AG10803 (cell line): Measurements from ENCODE around the gene EIF4G3.
A peak's percentile ranks its signal among the peaks of the same experiment; 100 is the strongest.

ENCODE experiments used
- DNase-seq: peaks from one replicate; pipeline ENCODE4 v3.0.0; 2010; ENCODE audit warnings: low read depth
- H3K4me3 ChIP-seq: 2 replicates; pipeline ENCODE4 v1.5.1; 2011; ENCODE audit warnings: mild to moderate bottlenecking, low read length, control low read depth
- TF ChIP-seq, protein P1 (sequence below): conservative IDR thresholded peaks from 2 replicates; pipeline ENCODE4 v1.5.1; 2011; ENCODE audit warnings: mild to moderate bottlenecking, low read length, control low read depth, inconsistent platforms

EIF4G3 gene

DNA sequence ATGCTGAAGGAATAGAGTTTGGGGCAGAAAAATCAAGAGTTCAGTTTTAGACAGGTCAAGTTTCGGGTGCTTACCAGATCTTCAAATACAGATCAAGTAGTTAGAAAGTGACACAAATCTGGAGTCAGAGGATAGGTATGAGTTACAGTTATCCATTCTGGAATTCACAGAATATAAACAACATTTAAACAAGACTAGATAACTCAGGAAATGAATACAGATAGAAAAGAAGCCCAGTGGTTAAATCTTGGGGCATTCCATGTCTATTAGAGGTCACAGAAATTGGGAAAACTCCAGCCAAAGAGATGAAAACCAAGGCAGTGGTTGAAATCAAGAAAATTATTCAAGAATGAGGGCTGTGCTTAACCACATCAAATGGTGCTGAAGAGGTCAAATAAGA lies 202.6 kb downstream of the EIF4G3 start:
- no peak overlapping the region for H3K4me3 ChIP-seq
- DNase-seq: peak; percentile 61
- TF ChIP-seq, protein P1, sequence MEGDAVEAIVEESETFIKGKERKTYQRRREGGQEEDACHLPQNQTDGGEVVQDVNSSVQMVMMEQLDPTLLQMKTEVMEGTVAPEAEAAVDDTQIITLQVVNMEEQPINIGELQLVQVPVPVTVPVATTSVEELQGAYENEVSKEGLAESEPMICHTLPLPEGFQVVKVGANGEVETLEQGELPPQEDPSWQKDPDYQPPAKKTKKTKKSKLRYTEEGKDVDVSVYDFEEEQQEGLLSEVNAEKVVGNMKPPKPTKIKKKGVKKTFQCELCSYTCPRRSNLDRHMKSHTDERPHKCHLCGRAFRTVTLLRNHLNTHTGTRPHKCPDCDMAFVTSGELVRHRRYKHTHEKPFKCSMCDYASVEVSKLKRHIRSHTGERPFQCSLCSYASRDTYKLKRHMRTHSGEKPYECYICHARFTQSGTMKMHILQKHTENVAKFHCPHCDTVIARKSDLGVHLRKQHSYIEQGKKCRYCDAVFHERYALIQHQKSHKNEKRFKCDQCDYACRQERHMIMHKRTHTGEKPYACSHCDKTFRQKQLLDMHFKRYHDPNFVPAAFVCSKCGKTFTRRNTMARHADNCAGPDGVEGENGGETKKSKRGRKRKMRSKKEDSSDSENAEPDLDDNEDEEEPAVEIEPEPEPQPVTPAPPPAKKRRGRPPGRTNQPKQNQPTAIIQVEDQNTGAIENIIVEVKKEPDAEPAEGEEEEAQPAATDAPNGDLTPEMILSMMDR: no peak

DNA sequence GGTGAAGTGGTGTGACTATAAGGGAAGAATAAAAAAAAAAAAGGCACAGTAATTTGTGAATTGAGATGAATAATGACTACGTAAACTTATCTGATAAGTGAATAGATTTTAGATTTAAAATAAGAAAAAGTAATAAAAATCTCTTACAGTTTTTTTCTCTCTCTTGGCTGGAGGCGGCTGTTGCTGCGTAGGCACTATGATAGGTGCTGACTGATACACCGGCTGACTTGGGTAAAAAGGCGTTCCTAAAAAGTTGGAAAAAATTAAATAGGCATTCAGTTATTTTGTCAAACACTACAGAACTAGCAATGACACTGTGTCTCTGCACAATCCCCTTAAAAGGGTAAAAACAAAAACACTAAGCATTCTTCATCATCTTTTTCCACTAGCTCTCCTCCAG lies 203.8 kb downstream of the EIF4G3 start:
- TF ChIP-seq, protein P1: no peak
- no peak for DNase-seq
- H3K4me3 ChIP-seq: no peak overlapping the region

DNA sequence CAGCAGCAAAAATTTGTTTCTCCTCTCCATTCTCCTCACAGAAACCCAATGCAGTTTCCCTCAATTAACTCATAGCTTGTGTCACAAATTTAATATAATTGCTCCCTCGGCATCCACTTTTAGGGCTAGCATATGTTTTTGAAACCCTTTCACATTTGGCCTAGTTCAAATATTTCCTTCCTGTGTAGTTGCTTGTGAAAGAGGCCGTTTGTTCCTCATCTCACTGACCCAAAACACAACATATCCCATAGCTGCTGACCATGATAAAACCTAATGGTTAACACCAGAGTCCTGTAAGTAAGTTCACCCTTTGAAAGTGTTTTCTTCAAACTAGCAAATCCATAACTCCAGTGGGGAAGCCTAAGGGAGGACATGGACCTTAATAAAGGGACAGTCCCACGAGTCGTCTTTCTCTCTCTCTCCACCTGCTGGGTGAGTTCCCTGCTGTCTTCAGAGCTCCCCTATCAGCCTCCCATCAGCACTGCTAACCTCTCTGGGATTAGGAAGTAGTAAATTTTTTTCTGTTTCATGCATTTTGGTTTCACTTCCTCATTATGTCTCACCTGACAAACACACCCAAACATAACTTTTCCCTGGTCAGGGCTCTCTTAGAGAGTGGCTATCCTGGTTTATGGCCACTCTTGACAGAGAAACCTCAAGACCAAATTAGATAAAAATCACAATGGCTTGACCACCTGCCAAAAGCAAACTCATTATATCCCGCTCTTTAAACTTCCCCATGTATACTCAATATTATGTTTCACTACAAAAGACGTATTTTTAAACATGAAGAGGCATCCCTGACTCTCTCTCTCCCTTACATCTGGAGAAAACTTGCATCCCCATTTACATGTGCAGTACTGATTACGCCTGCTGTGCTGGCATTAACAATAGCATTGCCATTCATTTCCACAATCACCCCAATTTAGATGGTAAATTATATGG lies 211.9 kb downstream of the EIF4G3 start:
- H3K4me3 ChIP-seq: no peak overlapping the region
- TF ChIP-seq, protein P1: no peak
- DNase-seq: no peak

DNA sequence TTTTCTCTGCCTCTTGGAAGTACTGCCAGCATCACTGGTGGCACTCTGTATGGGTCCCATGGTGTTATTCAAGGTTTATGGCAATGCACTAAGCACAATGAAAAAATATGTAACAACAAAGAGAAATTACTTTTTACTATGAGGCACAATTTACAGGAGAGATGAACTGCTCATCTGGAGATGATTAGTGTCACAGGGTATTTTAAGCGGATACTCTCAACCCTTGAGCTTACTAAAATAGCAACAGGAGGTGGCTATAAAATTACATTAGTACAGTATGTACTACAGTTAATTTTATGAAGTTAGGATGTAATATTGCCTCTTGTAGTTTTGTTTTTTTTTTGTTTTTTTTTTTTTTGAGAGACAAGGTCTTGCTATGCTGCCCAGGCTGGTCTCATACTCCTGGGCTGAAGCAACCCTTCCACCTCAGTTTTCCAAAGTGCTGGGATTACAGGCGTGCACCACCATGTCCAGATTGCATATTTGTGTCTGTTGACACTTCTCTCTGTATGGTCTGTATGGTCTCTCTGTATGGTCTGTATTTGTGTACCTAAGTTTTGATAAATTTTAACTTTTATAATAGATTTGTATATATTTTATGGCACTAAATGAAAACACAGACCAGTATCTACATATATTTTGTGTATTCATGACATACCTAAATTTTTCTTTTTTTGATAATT lies 214.0 kb downstream of the EIF4G3 start:
- TF ChIP-seq, protein P1: no peak
- peak; percentile 19 for DNase-seq
- H3K4me3 ChIP-seq: no peak overlapping the region

DNA sequence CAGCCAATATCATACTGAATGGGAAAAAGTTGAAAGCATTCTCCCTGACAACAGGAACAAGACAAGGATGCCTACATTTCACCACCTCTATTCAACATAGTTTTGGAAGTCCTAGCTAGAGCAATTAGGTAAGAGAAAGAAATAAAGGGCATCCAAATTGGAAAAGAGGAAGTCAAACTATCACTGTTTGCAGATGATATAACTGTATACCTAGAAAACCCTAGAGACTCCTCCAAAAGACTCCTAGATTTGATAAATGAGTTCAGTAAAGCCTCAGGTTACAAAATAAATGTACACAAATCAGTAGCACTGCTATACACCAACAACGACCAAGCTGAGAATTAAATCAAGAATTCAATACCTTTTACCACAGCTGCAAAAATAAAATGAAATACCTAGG lies 218.3 kb downstream of the EIF4G3 start:
- DNase-seq: no peak
- no peak overlapping the region for H3K4me3 ChIP-seq
- TF ChIP-seq, protein P1: no peak

DNA sequence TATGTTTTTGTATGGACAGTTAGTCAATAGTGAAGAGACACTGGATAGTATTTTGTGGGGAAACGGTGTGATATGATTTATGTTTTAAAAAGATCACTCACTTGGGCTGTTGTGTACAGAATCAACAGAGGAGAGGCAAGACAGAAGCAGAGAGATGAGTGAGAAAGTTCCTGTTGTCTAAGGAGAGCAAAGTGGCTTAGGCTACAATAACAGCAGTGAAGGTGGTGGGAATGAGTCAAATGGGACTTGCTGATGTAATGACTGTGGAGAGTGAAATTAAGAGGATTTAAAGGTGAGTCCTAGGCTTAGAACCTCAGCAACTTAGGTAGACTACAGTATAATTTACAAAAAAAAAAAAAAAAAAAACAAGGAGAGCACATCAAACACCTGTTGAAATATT lies 220.4 kb downstream of the EIF4G3 start:
- TF ChIP-seq, protein P1: no peak
- H3K4me3 ChIP-seq: no peak overlapping the region
- no peak for DNase-seq
